Stomach smooth muscle (tissue), 2 donors: ENCODE data around the gene FES.

Experiments used
- H3K27ac ChIP-seq: one replicate; pipeline ENCODE4 v1.7.0; 2013; ENCODE audit warnings: mild to moderate bottlenecking, low read length, inconsistent platforms
- H3K27me3 ChIP-seq, 2 donors: one replicate each; pipeline ENCODE4 v1.7.0; 2013; ENCODE audit warnings: low read length in 2 of 2; ENCODE audit not compliant: insufficient read depth in 2 of 2, control insufficient read depth in 1 of 2
- H3K36me3 ChIP-seq, 2 donors: one replicate each; pipeline ENCODE4 v1.7.0; 2013; ENCODE audit warnings: low read length in 2 of 2; ENCODE audit not compliant: control insufficient read depth in 2 of 2, insufficient read depth in 2 of 2
- H3K4me1 ChIP-seq: one replicate; pipeline ENCODE4 v1.7.0; 2013; ENCODE audit warnings: low read length; ENCODE audit not compliant: control insufficient read depth, insufficient read depth
- H3K4me3 ChIP-seq, 2 donors: one replicate each; pipeline ENCODE4 v1.7.0; 2013; ENCODE audit warnings: low read length in 2 of 2
- H3K9ac ChIP-seq, 2 donors: one replicate each; pipeline ENCODE4 v1.7.0; 2013; ENCODE audit warnings: low read length in 2 of 2, mild to moderate bottlenecking in 1 of 2
- H3K9me3 ChIP-seq, 2 donors: one replicate each; pipeline ENCODE4 v1.7.0; 2013; ENCODE audit warnings: low read length in 2 of 2; ENCODE audit not compliant: control insufficient read depth in 2 of 2
- donor health status: healthy.
- donor health status: Pancreatic carcinoma.

The FES gene

DNA sequence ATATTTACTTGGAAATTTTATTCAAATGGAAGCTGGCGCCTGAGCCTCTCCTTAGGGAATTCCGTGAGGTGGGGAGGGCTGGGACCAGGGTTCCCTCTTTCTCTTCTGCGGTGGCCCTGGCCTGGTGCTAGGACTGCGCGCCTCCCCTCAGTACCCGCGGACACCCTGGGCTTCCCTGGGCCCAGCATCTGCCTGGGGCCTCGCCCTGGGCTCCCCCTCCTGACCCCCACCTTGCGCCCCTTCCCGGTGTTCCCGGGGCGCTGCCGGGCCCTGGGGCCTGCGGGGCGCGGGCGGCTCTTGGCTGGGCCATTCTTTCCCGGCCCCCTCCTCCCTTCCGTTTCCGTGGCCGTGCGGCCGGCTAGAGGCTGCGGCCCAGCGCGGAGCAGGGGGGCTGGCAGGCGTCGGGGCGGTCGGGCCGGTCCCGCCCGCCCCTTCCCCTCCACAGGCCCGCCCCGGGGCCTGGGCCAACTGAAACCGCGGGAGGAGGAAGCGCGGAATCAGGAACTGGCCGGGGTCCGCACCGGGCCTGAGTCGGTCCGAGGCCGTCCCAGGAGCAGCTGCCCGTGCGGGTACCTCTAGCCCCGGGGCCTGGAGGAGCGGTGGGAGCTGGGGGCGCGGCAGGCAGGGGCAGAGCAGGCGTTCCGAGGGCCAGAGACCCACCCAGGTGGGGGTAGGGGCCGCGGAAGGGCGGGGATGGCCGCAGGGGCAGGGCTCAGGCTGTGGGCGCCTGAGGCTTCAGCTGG, at the start of gene FES:
Gene FES, plus strand, starts transcription at position 529 of the 743 bp plus-strand sequence. CDS start 542 bp downstream, outside the sequence.
- Histone ChIP-seq H3K9ac (peak within 1 kb of the TSS; percentile 73 to 87), H3K27ac (peak within 1 kb of the TSS; percentile 90), H3K27me3 (no peaks in the 10 kb centered on the region), H3K4me3 (peak within 1 kb of the TSS; percentile 62 to 73), H3K36me3 (peaks cover 12 to 32% of the 10 kb centered on the region in 2 donors), H3K4me1 (peaks cover 40% of the 10 kb centered on the region), H3K9me3 (no peaks in the 10 kb centered on the region)

DNA sequence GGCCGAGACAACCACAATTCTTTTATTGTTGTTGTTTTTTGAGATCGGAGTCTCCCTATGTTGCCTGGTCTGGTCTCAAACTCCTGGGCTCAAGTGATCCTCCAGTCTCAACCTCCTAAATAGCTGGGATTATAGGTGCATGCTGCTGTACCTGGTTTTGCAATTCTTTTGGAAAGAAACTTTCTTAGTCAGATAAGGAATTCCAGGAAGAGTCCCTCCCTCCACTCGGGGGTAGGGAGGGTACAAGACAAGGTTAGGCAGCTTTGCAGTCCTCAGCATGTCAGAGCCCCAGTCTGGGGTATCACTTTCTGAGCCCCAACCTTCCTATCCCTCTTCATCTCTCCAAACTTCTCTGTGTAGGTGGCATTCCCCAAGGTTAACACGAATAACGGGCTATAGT, 49.7 kb upstream of the FES start:
- Histone ChIP-seq H3K4me1 (no peaks in the 10 kb centered on the region), H3K36me3 (no peaks in the 10 kb centered on the region), H3K9ac (no peak overlapping the region), H3K4me3 (no peak overlapping the region), H3K27me3 (no peaks in the 10 kb centered on the region), H3K9me3 (no peaks in the 10 kb centered on the region), H3K27ac (no peak overlapping the region)

DNA sequence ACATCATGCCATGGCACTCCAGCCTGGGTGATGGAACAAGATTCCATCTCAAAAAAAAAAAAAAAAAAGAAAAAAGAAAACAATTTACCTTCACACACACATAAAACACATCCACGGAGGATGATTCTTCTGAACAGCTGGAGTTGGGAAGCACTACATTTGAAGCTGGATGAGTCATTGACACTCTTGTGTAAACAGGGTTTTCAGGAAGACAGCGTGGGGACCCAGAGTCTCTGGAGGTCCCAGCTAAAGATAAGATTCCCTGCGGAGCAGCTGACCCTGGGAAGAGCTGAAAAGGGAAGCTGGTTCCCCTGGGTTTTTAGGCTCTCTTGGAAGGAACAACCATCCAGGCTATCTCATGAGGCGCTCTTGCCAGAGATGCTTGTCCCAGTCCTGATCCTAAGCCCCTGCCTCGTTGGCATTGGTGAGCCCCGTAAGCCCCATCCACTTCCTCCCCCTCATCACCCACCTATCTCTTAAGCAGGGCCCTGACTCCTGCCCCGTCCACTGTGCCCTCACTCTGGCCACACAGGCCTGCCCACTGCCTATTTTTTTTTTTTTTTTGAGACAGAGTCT, 47.9 kb upstream of the FES start:
- no peaks in the 10 kb centered on the region for H3K9me3 ChIP-seq
- no peak overlapping the region for H3K9ac ChIP-seq
- no peaks in the 10 kb centered on the region for H3K27me3 ChIP-seq
- H3K4me3 ChIP-seq, result no peak overlapping the region
- H3K27ac ChIP-seq, result no peak overlapping the region
- H3K36me3 ChIP-seq, result no peaks in the 10 kb centered on the region
- no peaks in the 10 kb centered on the region for H3K4me1 ChIP-seq

DNA sequence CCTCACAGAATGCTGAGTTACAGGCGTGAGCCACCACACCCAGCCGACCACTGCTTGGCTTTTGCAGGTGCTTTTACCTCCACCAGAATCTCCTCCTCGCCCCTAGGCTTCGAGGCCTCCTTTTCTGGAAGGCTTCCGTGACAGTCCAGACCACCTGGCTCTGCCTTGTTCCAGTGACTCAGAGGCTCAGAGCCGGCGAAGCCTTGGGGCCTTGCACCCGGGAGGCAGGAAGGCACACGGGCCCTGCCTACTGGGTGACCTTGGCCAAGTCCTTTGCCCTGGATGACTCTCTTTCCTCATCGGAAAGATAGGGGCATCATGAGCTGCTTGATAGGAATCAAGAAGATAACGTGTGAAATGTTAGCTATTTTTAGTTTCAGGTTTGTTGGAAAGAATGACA, 47.2 kb upstream of the FES start:
- Histone ChIP-seq H3K9ac (no peak overlapping the region), H3K27me3 (no peaks in the 10 kb centered on the region), H3K4me1 (no peaks in the 10 kb centered on the region), H3K27ac (no peak overlapping the region), H3K9me3 (no peaks in the 10 kb centered on the region), H3K4me3 (no peak overlapping the region), H3K36me3 (no peaks in the 10 kb centered on the region)

GRCh38 chr15:90838139-90838538, 46.2 kb upstream of the FES start:
- no peaks in the 10 kb centered on the region for H3K36me3 ChIP-seq
- no peak overlapping the region for H3K4me3 ChIP-seq
- H3K9ac ChIP-seq, result no peak overlapping the region
- H3K4me1 ChIP-seq, result no peaks in the 10 kb centered on the region
- no peak overlapping the region for H3K27ac ChIP-seq
- H3K27me3 ChIP-seq, result no peaks in the 10 kb centered on the region
- H3K9me3 ChIP-seq, result no peaks in the 10 kb centered on the region

- H3K9me3 ChIP-seq, result no peaks in the 10 kb centered on the region
- no peak overlapping the region for H3K4me3 ChIP-seq
- H3K4me1 ChIP-seq, result no peaks in the 10 kb centered on the region
- H3K36me3 ChIP-seq, result no peaks in the 10 kb centered on the region
- H3K27me3 ChIP-seq, result no peaks in the 10 kb centered on the region
- H3K9ac ChIP-seq, result no peak overlapping the region
- no peak overlapping the region for H3K27ac ChIP-seq
Observed at GRCh38 chr15:90838544-90838943, 45.8 kb upstream of the FES start.

DNA sequence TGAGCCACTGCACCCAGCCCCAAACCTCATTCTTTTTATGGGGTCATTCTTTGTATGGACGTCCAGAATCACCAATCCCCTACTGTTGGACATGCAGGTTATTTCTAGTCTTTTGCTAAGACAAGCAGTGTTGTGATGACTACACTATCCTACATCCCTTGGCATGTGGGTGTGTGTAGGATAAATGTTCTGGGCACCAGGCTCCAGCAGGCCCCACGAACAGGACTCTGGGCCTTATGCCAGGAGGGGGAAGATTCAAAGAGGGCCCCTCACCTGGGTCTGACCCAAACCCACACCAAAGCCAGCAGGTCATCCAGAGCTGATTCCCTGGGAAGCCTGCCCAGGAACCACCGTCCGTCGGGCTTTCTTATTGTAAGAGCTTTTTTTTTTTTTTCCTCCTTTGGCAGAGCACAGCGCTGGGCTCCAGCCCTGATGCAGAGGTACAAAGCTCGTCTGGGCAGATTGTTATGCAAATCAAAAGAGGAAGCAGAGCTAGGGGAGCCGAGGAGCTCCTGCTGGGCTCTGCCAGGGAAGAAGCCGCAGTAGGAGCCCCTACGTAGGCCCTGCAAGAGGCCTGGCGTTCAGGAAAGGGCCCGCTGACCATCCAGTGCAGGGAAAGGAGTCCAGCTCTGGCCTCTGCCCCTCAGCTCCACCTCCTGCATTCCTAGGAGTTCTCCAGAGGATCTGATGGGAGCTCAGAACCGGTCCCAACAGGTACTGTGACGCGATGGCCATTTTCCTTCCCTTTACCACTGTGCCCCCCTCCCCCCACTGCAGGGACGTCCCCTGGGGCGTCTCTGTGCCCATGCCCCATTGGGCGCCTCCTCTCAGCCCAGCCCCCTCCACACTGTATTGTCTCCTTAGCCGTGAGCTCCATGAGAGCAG, 44.9 kb upstream of the FES start:
- Histone ChIP-seq H3K27ac (no peak overlapping the region), H3K9ac (no peak overlapping the region), H3K36me3 (no peaks in the 10 kb centered on the region), H3K4me3 (no peak overlapping the region), H3K4me1 (no peaks in the 10 kb centered on the region), H3K9me3 (no peaks in the 10 kb centered on the region), H3K27me3 (no peaks in the 10 kb centered on the region)

GRCh38 chr15:90840157-90840855, 44.0 kb upstream of the FES start:
- Histone ChIP-seq H3K27me3 (no peaks in the 10 kb centered on the region), H3K4me3 (no peak overlapping the region), H3K4me1 (no peaks in the 10 kb centered on the region), H3K36me3 (no peaks in the 10 kb centered on the region), H3K27ac (no peak overlapping the region), H3K9me3 (no peaks in the 10 kb centered on the region), H3K9ac (no peak overlapping the region)

DNA sequence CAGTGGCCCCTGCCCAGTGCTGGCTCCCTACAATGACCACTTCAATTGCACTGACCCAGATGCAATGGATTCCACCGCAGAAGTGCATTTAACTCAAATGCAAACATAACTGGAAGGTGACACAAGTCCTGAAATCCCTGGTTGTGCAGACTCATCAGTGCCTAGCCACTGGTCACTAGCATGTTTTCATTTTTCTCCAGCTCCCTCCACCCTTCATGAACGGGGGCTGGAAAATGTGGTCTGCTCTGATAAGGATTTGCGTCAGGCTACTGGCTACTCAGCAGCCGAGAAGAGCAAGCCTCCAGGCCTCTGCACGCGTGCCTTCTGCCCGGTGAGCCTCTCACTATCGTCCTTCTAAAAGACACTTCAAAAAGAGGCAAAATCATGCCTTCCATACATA, 43.4 kb upstream of the FES start:
- Histone ChIP-seq H3K27me3 (no peaks in the 10 kb centered on the region), H3K36me3 (no peaks in the 10 kb centered on the region), H3K9ac (no peak overlapping the region), H3K4me1 (no peaks in the 10 kb centered on the region), H3K9me3 (no peaks in the 10 kb centered on the region), H3K27ac (no peak overlapping the region), H3K4me3 (no peak overlapping the region)

- no peak overlapping the region for H3K4me3 ChIP-seq
- H3K27ac ChIP-seq, result no peak overlapping the region
- no peak overlapping the region for H3K9ac ChIP-seq
- H3K36me3 ChIP-seq, result no peaks in the 10 kb centered on the region
- no peaks in the 10 kb centered on the region for H3K27me3 ChIP-seq
- H3K9me3 ChIP-seq, result no peaks in the 10 kb centered on the region
- H3K4me1 ChIP-seq, result no peaks in the 10 kb centered on the region
Observed at GRCh38 chr15:90844696-90845095, 39.6 kb upstream of the FES start.
